HG03025 (cell line): ENCODE measurements around the gene MUC2.

Source experiments
- ATAC-seq: cut with Tn5 transposase; IDR thresholded peaks from one replicate; pipeline ENCODE4 v1.9.1; 2021; ENCODE audit warnings: mild to moderate bottlenecking, moderate library complexity; ENCODE audit not compliant: unreplicated experiment, low FRiP score

The MUC2 gene

DNA sequence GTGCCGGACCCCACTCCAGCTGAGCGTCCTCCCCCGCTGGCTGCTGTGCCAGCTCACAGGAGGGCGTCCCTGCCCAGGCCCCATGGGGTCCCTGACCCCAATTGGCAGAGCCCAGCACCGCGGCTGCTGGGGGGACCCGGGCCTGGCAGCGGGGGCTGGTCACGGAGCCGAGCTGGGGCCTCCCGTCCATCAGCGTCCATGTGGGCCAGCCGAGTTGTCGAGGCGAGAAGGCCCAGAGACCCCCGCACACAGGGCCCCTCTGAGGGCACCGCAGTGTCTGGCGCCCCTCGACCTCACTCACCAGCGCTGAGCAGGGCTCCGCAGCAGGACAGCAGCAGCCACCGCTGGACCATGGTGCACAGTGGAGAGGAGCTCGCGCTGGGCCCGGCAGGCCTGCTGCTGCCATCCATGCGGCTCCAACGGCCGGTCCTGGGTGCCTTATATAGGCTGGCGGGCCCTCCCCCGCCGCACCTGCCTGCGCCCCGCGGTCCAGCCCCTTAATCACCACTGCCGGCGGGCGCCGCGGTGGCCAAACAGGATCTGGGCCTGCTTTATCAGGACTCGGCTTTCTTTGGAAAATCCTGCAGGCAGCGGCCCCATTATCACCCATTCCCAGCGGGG is 38.3 kb upstream of the MUC2 start, which contains the start of gene MUC6:
Gene MUC6 (minus strand): TSS at position 416 of the 621 bp plus-strand sequence. CDS start 63 bp downstream, at position 353.
- ATAC-seq: no peak

GRCh38 chr11:1036931-1037330 is 37.7 kb upstream of the MUC2 start:
- ATAC-seq: no peak

DNA sequence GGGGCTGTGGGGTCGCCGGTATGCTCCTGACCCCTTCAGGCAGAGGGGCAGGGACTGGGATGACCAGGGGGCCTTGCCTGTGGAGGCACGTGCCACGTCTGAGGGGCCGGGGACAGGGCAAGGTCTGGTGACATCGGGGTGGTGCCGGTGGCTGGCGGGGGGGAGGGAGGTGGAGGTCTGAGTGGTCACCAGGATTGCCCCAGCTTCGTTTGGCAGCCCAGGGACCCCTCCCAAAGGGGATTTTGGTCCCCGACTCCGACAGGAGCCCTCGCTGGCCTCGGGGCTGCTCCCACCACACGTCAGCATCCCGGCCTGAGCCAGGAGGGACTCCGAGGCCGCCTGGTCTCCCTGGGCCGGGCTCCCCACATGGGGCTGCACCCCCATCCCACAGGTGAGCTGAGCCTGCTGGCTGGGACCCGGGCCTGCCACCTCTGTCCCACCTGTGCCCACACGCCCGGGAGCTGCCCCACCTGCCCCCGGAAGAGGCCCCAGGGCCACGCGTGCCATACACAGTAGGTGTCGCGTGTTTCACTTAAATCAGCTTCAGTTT is 37.1 kb upstream of the MUC2 start:
- no peak for ATAC-seq

DNA sequence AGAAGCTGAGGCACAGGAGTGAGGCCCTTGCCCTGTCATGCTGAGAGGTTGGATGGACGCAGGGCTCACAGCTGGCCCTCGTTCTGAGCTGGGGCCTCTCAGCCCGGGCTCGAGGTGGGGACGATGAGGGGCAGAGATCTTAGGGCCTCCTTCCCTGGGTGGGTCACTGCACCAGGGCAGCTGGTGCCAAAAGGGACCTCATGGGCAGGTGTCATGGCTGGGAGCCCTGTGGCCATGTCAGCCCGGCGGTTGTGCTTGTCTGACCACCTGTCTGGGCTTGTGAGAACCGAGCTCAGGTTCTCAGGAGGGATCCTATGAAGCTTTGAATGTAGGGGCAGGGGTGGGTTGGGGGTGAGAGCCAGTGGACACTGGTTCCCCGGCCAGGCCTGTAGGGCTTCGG is 36.3 kb upstream of the MUC2 start:
- no peak for ATAC-seq

DNA sequence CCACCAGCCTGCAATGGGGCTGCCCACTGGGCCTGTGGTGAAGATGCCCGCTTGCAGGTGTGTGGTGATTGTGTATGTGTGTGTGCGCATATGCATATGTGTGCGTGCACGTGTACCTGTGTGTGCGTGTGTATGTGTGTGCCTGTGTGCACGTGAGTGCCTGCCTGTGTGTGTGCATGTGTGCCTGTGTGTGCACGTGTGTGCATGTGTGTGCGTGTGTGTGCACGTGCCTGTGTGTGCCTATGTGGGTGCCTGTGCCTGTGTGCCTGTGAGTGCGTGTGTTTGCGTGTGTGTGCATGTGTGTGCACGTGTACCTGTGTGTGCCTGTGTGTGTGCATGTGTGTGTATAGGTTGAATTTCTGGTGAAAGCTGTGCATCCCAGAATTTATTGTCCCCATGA is 35.8 kb upstream of the MUC2 start:
- ATAC-seq: no peak

DNA sequence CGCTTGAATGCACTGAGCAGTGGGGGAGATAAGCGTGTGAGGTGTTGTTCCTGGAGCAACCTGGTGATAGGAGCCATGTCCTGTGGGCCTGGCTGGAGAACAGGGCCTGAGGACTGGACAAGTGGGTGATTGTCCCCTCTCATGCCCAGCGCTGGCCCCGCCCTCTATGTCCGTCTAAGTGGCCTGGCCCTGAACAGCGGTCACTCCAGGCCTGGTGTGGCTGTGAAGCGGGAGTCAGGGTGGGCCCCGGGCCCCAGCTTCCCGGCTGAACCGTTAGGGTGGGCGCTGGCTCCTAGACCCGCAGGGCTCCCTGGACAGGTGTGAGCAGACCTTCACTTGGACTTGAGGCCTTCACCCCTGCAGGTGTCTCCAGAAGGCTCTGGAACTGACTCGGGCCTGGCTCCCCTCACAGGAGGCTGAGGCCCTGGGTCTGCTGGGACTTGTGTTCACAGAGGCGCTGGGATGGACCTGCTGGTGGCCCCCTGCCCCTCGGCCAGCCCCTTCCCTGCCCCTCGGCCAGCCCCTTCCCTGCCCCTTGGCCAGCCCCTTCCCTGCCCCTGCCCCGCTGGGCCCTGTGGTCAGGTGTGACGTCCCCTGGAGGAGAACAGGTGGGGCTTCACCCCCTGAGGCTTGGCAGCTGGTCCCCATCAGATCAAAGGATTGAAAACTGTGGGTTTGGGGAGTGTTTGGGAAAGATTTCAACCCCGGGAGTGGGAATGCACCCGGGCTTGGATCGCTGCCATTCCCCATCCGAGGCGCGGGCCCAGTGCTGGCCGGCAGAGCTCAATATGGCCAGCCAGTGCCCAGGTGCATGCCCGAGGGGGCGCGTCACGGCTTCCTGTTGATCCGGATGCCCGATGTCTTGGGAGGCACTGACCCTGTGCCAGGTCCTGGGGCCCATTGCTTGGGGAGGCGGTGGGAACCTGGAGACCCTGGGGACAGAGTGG is 34.9 kb upstream of the MUC2 start:
- no peak for ATAC-seq

DNA sequence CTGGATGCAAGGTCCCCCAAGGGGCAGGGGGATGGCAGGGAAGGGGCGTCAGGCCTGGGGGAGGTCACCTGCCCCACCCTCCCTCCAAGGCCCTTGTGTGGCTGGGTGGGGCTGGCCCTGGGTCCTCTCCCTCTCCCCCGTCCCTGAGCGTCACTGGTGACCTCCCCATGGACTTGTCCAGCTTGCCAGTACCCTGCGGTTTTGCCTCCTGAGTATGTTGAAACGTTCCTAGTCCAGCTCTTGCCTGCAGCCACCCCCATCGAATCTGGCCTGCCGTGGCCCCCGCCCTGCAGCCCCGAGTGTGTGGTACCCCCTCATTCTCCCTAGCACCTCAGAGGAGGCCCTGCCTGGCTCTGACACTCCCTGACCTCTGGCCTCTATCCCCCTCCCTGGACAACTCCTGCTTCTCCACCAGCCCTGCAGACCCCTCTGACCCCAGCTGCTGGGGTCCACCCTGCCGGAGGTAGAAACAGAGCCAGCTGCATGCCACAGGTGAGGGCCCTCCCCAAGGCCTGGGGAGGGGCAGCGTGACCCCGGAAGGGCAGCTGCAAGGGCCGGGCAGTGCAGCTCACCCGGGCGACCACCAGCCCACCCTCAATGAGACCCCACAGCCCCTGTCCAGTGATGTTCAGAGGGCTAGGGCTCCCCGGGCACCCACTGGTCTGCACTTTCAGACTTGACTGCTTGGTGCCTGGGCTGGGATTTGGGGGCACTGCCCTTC is 34.1 kb upstream of the MUC2 start:
- no peak for ATAC-seq

- no peak for ATAC-seq
Measured at GRCh38 chr11:1041149-1041467, 33.6 kb upstream of the MUC2 start.

GRCh38 chr11:1041471-1041870 is 33.2 kb upstream of the MUC2 start:
- ATAC-seq: no peak

DNA sequence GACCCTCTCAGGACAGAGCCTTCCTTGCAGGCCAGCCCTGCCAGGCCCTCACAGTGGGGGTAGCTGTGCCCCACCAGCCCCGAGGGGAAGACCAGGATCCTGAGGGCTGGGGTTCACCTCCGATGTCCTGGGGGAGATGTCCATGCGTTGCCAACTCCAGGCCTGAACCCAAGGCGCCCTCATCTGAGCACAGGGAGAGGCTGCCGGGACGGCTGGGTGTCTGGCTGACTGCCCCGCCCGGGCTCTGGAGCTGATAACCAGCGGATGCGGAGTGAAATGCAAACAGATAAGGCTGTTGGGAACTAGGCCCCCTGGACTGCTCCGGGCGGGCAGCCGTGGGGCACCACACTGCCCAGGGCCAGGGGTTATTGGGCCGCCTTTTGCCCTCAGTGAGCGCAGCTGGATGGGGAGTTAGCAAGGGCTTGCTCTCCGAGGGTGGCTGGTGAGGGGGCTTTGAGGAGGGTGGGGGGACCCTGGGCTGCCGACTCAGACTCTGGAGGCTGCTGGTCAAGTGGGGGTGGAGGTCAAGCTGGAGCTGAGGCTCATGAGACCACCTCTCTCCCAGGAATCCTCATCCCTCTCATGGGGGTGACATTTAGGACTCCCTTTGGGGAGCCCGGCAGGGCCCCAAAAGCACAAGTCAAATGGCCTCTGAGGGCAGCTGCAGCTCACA is 32.6 kb upstream of the MUC2 start:
- ATAC-seq: no peak

DNA sequence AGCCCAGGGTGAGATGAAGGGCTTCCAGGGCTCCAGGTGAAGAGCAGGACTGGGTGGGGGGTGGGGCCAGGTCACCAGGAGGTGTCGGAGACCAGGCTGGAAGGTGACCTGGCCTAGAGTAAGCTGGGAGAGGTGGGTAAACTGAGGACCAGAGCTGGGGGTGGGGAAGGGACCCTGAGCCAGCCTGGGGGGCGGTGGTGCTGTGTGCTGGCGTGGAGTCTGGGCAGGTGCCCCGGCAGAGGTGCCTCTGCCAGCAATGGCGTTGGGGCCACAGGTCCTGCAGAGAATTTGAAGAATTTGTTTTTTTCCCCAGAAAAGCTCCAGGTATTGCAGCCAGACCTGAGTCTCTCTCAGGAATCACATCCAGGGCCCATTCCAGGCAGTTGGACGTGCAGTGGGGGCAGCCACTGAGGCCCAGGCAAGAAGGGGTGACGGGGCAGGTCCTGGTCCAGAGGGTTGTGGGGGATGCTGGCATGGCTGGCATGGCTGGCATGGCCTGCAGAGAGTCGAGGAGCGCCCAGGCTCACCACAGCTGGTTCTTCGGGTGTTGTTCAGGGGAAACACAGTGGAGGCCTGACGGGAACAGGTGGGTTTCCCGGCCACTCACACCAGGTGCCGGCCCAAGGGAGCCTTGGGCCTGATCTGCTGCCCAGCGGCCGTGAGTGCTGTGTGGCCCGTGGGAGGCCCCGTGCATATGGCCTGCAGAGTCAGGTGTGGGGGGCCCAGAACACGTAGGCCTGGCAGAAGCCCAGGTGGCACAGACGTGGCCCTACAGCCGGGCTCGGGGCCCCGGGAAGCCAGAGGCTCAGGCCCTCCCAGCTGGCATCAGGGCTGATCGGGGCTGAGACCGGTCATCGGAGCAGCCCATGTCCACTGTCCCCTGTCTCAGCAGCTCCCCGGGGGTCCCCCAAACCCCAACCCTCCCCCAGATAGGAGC is 31.8 kb upstream of the MUC2 start:
- ATAC-seq: no peak

DNA sequence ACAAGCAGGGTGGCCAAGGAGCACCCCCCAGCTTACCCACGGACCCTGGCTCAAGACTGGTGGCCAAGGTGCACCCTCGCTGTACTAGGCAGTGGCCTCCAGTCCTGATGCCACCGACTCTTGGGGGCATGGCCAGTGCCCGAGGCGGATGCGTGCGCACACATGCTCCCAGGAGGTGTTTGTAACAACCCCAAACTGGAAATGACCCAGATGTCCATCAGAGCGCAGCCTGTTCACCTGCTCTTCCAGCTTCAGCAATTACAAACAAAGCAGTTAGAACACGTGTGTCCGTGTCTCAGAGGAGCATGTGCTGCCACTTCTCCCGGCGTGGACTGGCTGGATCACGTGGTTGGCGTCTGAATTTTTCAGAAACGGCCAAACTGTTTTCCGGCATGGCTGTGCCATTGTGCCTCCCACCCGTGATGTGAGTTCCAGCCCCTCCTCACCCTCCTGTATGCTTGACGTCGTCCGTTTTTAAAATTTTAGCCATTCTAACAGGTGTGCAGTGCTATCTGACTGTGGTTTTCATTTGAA is 31.0 kb upstream of the MUC2 start:
- no peak for ATAC-seq

DNA sequence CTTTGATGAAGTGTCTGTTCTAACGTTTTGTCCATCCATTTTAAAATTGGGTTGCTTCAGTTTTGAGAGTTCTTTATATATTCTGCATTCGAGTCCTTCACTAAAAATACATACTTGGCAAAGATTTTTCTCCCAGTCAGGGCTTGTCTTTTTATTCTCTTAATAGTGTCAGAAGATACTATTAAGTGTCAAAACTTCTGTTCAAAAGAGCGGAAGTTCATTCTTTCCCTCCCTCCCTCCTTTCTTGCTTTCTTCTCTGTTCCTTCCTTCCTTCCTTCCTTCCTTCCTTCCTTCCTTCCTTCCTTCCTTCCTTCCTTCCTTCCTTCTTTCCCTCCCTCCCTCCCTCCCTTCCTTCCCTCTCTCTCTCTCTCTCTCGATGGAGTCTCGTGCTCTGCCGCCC is 30.5 kb upstream of the MUC2 start:
- no peak for ATAC-seq

DNA sequence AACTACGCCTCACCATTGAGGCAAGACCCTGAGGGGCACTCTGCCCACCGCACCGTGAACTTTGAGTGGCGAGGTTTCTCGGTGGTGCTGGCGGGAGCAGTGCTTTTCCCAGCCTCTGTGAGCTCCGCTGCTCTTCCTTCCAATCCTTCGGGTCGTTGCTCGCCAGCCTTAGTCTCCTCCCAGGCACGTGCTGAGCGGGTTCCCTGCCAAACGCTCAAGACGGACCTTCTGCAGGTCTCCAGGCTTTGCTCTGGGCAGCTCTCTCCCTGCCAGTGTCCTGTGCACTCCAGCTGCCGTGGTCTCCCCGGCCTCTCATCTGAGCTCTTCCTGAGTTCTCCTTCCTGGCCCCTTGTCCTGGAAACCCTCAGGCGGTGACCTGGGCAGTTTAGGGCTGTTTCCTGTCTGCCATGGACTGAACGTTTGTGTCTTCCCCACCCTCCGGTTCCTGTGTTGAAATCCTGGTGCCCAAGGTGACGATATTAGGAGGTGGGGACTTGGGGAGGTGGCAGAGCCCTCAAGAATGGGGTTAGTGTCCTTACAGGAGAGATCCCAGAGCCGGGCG is 27.0 kb upstream of the MUC2 start:
- no peak for ATAC-seq

- no peak for ATAC-seq
Measured at GRCh38 chr11:1048375-1049070, 26.2 kb upstream of the MUC2 start.

DNA sequence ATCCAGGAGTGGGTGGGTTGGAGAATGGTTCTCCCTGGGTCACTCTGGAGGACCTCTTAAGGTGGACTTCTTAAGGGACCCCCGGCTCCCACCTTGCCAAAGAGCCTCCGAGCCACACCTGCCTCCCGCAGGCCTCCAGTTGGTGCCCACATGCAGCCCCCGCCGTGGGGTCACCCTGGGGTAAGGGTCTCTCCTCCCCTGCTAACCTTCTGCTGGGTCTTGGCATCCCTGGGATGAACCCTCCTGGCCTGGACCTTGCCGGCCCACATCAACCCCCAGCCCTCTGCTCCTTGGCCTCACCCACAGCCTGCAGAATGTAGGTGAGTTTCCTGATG is 25.6 kb upstream of the MUC2 start:
- ATAC-seq: no peak

- ATAC-seq: no peak
Measured at GRCh38 chr11:1049431-1049891, 25.2 kb upstream of the MUC2 start.

DNA sequence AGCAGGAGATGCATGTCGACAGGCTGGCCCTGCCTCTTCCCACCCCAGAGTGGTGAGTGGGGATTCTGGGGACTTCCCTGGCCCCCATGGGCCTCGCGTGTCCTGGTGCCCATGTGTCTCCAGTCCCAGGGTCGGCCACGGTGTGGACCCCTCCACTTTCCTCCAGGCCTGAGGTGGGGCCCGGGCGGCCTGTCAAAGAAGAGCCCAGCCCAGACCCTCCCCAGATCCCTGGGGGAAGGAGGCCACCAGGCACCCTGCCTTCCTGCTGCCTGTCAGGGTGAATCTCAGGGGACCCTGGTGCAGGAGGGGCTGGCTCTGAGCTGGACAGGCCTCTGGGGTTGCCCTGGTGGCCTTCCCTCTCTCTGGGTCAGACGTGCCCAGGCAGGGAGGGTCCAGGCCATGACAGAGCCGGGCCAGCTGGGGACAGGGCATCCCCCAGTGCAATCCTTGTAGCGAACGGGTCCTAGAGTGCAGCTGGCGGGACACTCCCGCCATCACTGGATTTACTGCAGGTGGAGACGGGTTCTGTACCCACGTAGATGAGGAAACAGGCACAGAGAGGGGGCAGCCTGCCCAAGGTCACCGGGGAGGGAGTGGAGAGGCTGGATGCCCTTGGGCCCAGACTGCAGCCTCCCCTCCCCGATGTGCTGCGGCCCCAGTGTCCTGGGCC is 24.6 kb upstream of the MUC2 start:
- no peak for ATAC-seq
